NCI-H2227 (cell line): ENCODE results near the gene TEAD4.

Experiments used
- DNase-seq: peaks from one replicate; lab custom pipeline; 2025; ENCODE audit not compliant: unreplicated experiment; lab: John Stamatoyannopoulos, UW

The TEAD4 gene

DNA sequence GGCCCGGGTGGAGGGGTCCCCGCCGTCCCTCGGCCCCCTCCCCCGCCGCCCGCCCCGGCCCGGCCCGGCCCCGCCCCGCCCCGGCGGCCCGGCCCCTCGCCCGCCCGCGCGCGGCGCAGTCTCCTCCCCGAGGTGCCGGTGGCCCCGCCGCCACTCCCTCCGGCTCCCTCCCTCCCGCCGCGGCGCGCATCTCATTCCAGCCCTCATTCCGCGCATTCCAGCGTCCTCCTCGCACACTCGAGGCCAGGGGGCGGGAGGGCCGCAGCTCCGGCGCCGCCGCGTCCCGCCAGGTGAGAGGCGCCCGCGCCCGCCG is at the start of gene TEAD4:
TSS of gene TEAD4 (plus strand) at position 206 of the 313 bp plus-strand sequence.
- DNase-seq, result peak; percentile 73

- no peak for DNase-seq
Observed at GRCh38 chr12:2912216-2912575, 47.0 kb upstream of the TEAD4 start.

DNA sequence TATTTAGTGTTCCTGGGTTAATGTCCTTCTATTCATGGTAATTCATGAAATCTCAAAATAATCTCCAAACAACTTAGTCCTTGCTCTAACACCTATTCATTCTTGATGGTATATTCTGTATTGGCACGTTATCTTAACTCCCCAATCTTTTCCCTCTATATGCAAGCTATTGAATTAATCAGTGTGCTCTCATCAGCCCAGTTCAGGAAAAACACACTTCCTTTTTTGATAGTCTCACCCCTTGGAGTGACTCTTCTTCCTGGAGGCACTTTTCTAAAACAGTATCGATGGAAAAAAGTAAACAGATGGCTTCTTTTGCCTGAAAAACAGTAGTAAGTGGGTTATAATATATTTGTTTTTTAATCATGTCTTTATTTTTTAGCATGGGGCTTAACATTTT is 39.9 kb upstream of the TEAD4 start:
- no peak for DNase-seq

- no peak for DNase-seq
Observed at GRCh38 chr12:2922329-2922728, 36.9 kb upstream of the TEAD4 start.

GRCh38 chr12:2923057-2923456 is 36.1 kb upstream of the TEAD4 start:
- DNase-seq, result no peak

DNA sequence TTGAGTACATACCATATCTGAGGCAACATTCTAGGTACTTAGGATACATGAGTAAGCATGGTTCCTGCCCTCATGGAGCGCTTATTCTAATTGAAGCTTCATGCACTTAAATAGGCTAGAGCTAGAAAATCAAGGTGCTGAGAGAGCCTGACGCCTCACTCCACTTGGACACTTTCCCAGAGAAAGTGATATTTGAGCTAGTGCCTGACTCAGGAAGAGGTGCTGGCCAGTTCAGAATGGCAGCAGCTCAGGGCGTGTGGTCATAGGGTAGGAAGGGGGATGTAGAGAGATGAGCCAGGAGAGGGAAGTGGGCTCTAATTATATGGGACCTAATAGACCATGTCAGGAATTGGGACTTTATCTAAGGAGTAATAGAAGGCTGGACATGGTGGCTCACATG is 35.2 kb upstream of the TEAD4 start:
- no peak for DNase-seq

GRCh38 chr12:2925322-2925995 is 33.7 kb upstream of the TEAD4 start:
- DNase-seq, result no peak

GRCh38 chr12:2930865-2931264 is 28.3 kb upstream of the TEAD4 start:
- DNase-seq, result no peak

GRCh38 chr12:2933586-2933985 is 25.6 kb upstream of the TEAD4 start:
- DNase-seq, result no peak

DNA sequence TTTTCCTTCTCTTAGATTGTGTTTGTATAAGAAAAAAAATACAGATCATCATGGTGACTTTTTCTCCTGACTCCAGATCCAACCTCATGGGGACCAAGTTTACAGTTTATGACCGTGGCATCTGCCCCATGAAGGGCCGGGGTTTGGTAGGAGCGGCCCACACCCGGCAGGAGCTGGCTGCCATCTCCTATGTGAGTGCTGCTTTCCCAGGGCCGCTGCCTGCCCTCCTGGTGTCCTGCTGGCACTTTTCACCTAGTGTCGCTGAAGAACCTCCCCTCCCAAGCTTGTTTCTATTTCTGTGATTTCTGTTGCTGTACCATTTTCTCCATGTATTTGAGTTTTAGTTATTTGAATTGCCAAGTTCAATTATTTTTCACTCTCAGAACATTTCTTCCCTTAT is 24.8 kb upstream of the TEAD4 start:
- no peak for DNase-seq

GRCh38 chr12:2936301-2936700 is 22.9 kb upstream of the TEAD4 start:
- DNase-seq, result no peak

GRCh38 chr12:2937500-2937899 is 21.7 kb upstream of the TEAD4 start:
- no peak for DNase-seq

DNA sequence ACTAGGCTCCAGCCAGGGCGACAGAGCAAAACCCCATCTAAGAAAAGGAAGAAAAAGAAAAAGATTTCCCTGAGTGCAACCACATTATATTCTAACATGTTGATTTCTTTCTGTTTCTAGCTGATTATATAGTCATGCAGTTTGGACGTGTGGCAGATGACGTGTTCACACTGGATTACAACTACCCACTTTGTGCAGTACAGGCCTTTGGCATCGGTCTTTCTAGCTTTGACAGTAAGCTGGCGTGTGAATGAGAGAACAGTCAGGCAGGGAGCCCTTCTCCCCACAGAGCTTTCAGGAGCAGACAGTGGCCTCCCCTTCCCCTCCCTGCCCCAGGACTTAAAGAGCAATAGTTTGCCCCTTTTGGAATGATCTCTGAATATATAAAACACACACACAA is 20.0 kb upstream of the TEAD4 start:
- no peak for DNase-seq

GRCh38 chr12:2940564-2940963 is 18.6 kb upstream of the TEAD4 start:
- DNase-seq, result no peak

DNA sequence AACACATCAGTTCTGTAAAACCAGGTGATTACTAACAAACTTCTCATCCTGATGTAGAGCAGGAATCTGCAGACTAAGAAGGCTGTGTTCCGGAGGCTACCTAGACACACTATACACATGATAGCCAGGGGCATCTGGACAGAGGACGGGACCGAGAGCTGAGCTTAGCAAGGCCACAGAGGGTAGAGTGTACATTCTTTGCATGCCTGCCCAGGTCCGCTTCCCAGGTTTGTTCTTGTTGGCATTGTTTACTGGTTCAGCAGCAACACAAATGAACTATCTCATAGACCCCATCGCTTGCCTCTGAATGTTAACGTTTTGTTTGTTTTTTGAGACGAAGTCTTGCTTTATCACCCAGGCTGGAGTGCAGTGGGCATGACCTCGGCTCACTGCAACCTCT is 17.7 kb upstream of the TEAD4 start:
- DNase-seq, result no peak

- peak; percentile 48 for DNase-seq
Observed at GRCh38 chr12:2944401-2945047, 14.7 kb upstream of the TEAD4 start.

- no peak for DNase-seq
Observed at GRCh38 chr12:2949411-2949810, 9.8 kb upstream of the TEAD4 start.

DNA sequence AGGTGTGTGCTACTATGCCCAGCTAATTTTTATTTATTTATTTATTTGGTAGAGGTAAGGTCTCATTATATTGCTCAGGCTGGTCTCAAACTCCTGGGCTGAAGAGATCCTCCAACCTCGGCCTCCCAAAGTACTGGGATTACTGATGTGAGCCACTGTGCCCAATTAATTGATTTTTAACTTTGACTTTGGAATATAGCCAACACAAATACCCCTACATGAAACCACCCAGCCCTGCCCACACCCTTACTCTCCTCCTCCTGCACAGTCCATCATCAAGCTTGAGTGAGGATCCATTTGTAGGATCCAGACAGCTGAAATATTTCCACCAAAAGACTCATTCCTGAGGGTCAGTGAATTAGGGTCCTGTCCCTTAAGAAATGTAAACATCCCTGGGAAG is 3.3 kb upstream of the TEAD4 start:
- DNase-seq, result no peak

- DNase-seq, result no peak
Observed at GRCh38 chr12:2957816-2958431, 1.3 kb upstream of the TEAD4 start.

DNA sequence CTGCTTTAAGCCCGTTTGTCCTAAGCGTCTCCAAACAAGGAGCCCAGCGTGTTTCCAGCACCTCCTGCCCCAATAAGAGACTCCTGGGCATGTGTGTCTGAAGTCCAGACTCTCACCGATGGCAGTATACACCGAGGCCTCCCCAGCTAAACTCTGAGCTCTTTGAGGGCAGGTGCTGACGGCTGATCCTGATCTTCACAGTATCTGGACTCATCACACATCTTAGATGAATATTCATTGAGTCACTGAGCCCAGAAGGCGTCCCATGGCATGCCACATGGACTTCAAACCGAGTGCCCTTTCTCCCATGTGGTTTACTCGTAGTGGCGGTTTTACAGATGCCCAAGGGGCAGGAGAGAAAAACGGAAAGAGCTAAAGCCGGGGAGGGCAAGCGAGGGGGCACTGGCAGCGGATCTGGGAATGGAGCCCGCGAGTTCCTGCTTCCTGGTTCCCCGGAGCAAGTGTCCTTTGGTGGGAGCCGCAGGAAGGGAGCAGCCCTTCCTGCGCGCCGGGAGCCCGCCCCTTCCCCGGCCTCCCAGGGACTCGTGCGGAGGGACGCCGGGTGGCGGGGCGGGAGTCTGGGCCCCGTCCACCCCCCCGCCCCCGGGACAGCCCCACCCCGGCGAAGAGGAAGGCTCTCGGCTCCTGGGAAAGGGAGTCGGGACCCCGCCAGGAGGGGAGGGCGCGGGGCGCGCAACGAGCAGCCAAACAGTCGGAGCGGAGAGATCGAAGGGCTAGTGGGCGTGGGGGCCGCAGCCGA is 585 bp upstream of the TEAD4 start:
- peak; percentile 73 for DNase-seq

- DNase-seq, result peak; percentile 68
Observed at GRCh38 chr12:2959505-2960389, 550 bp downstream of the TEAD4 start.
